LNCaP clone FGC (cell line): ENCODE data around the gene TNKS1BP1.
"Not testable (repeated sequence)": the region's sequence is repeated elsewhere in the genome, so short reads cannot be mapped to it uniquely, and the experiment has no call there.

Experiments
- DNase-seq: peaks from one replicate; pipeline ENCODE4 v3.0.0-alpha.2; 2011; ENCODE audit warnings: low read depth
- H3K4me3 ChIP-seq: 2 replicates; pipeline ENCODE4 v1.5.1; 2011; ENCODE audit warnings: mild to moderate bottlenecking, low read depth, low read length, control low read depth
- CTCF ChIP-seq: IDR thresholded peaks from 2 replicates; pipeline ENCODE4 v1.5.1; 2012; ENCODE audit warnings: mild to moderate bottlenecking; ENCODE audit not compliant: control insufficient read depth, insufficient read depth; ENCODE audit errors: extremely low read depth

Gene TNKS1BP1

GRCh38 chr11:57287884-57288283, 36.9 kb downstream of the TNKS1BP1 start:
- no peak for TF ChIP-seq CTCF
- no peak for DNase-seq
- H3K4me3 ChIP-seq, result no peak overlapping the region

- DNase-seq, result no peak
- H3K4me3 ChIP-seq, result no peak overlapping the region
- no peak for TF ChIP-seq CTCF
These were observed 41.3 kb downstream of the TNKS1BP1 start for GRCh38 chr11:57283231-57283990.

- not testable (repeated sequence) for H3K4me3 ChIP-seq, DNase-seq
These were observed 43.2 kb downstream of the TNKS1BP1 start for GRCh38 chr11:57281546-57281945.

GRCh38 chr11:57279116-57279515, 45.6 kb downstream of the TNKS1BP1 start:
- no peak for DNase-seq
- H3K4me3 ChIP-seq, result no peak overlapping the region
- no peak for TF ChIP-seq CTCF

GRCh38 chr11:57278721-57279095, 46.0 kb downstream of the TNKS1BP1 start:
- TF ChIP-seq CTCF, result no peak
- no peak for DNase-seq
- no peak overlapping the region for H3K4me3 ChIP-seq

GRCh38 chr11:57277845-57278720, 46.7 kb downstream of the TNKS1BP1 start:
- peak; percentile 72 for DNase-seq
- peak overlapping the region; percentile 27; the same call in 1 of the 2 replicates for H3K4me3 ChIP-seq
- TF ChIP-seq CTCF, result peak; percentile 82

GRCh38 chr11:57276971-57277675, 47.6 kb downstream of the TNKS1BP1 start:
- DNase-seq, result no peak
- H3K4me3 ChIP-seq, result no peak overlapping the region
- no peak for TF ChIP-seq CTCF
